Liver (tissue), 9 donors: Measurements from ENCODE around the gene LY86. TPM values are rescaled to one million over a fixed set of nuclear protein-coding genes. Genes with fewer than 3 reads are reported as not detected.
A peak's percentile ranks its signal among the peaks of the same experiment; 100 is the strongest.

Experiments
- DNase-seq: peaks from one replicate; pipeline ENCODE4 v3.0.0-alpha.2; 2017; ENCODE audit warnings: low spot score
- H3K27ac ChIP-seq, 2 donors: one replicate each; pipeline ENCODE4 v1.7.0; 2013; ENCODE audit warnings: inconsistent platforms in 2 of 2, low read length in 2 of 2, control low read depth in 1 of 2, low read depth in 1 of 2, mild to moderate bottlenecking in 1 of 2
- H3K27me3 ChIP-seq, 4 donors: one replicate each; pipeline versions ENCODE4 v1.6.1 to v1.7.0; 2013; ENCODE audit warnings: low read length in 3 of 4, inconsistent platforms in 1 of 4, mild to moderate bottlenecking in 1 of 4, moderate library complexity in 1 of 4; ENCODE audit not compliant: control insufficient read depth in 4 of 4, insufficient read depth in 4 of 4
- H3K36me3 ChIP-seq, 4 donors: one replicate each; pipeline versions ENCODE4 v1.6.1 to v1.7.0; 2013; ENCODE audit warnings: low read length in 3 of 4, mild to moderate bottlenecking in 3 of 4, low read depth in 1 of 4, moderate library complexity in 1 of 4; ENCODE audit not compliant: control insufficient read depth in 4 of 4, insufficient read depth in 3 of 4
- H3K4me1 ChIP-seq, 4 donors: one replicate each; pipeline versions ENCODE4 v1.6.1 to v1.7.0; 2013; ENCODE audit warnings: low read length in 3 of 4, mild to moderate bottlenecking in 3 of 4, moderate library complexity in 1 of 4; ENCODE audit not compliant: control insufficient read depth in 4 of 4, insufficient read depth in 4 of 4
- H3K4me3 ChIP-seq, 3 donors: one replicate each; pipeline versions ENCODE4 v1.6.1 to v1.7.0; 2013; ENCODE audit warnings: low read length in 3 of 3, control low read depth in 1 of 3, low read depth in 1 of 3, mild to moderate bottlenecking in 1 of 3
- H3K9ac ChIP-seq, 2 donors: one replicate each; pipeline ENCODE4 v1.7.0; 2013; ENCODE audit warnings: low read length in 2 of 2, mild to moderate bottlenecking in 2 of 2, moderate library complexity in 2 of 2, control low read depth in 1 of 2, low read depth in 1 of 2
- H3K9me3 ChIP-seq, 4 donors: one replicate each; pipeline versions ENCODE4 v1.6.1 to v1.7.0; 2013; ENCODE audit warnings: low read length in 3 of 4; ENCODE audit not compliant: control insufficient read depth in 4 of 4
- EGR1 ChIP-seq, 2 donors: IDR thresholded peaks; 2 replicates each; pipeline ENCODE4 v1.6.1; 2016 to 2018; ENCODE audit warnings: antibody characterized with exemption in 2 of 2, low read depth in 2 of 2
- FOXA1 ChIP-seq: IDR thresholded peaks from 2 replicates; pipeline ENCODE4 v1.6.1; 2016; ENCODE audit warnings: antibody characterized with exemption
- FOXA2 ChIP-seq: IDR thresholded peaks from 2 replicates; pipeline ENCODE4 v1.6.1; 2016; ENCODE audit warnings: antibody characterized with exemption
- HNF4A ChIP-seq, 2 donors: conservative IDR thresholded peaks; 2 replicates each; pipeline ENCODE4 v1.6.1; 2016; ENCODE audit warnings: antibody characterized with exemption in 2 of 2, mild to moderate bottlenecking in 2 of 2
- HNF4G ChIP-seq: IDR thresholded peaks from 2 replicates; pipeline ENCODE4 v1.6.1; 2016; ENCODE audit warnings: antibody characterized with exemption
- JUND ChIP-seq, 2 donors: IDR thresholded peaks; 2 replicates each; pipeline ENCODE4 v1.6.1; 2016; ENCODE audit warnings: antibody characterized with exemption in 2 of 2
- NR2F2 ChIP-seq: IDR thresholded peaks from 2 replicates; pipeline ENCODE4 v1.6.1; 2016; ENCODE audit warnings: antibody characterized with exemption
- RAD21 ChIP-seq, 2 donors: IDR thresholded peaks; 2 replicates each; pipeline ENCODE4 v1.6.1; 2016; ENCODE audit warnings: antibody characterized with exemption in 2 of 2, mild to moderate bottlenecking in 2 of 2
- RXRA ChIP-seq, 2 donors: IDR thresholded peaks; 2 replicates each; pipeline ENCODE4 v1.6.1; 2017 to 2018; ENCODE audit warnings: antibody characterized with exemption in 2 of 2, mild to moderate bottlenecking in 1 of 2
- SP1 ChIP-seq: IDR thresholded peaks from 2 replicates; pipeline ENCODE4 v1.6.1; 2018; ENCODE audit warnings: antibody characterized with exemption, mild to moderate bottlenecking
- YY1 ChIP-seq: IDR thresholded peaks from 2 replicates; pipeline ENCODE4 v1.6.1; 2016; ENCODE audit warnings: antibody characterized with exemption, mild to moderate bottlenecking
- WGBS: extraction: QIAGEN DNeasy Blood & Tissue Kit; methylation state at CpG from one replicate; pipeline ENCODE4 v1.1.7; 2013; 5-methylcytosine and 5-hydroxymethylcytosine counted together
- polyA plus RNA-seq, 2 donors: library from polyadenylated mRNA; stranded (reverse) in 1 of 2; unstranded in 1 of 2; fragments of 200-250 nt in 1 of 2; fragments of >200 nt in 1 of 2; fragmentation: Nextera tagmentation in 1 of 2; extraction: Ambion mirVana in 1 of 2; gene quantifications; one replicate each; pipeline versions ENCODE4 v1.2.1 to v1.2.3, GENCODE V29; 2013 to 2015
- total RNA-seq, 2 donors: library from RNA; depleted of rRNA; stranded (reverse); fragments of >200 nt; gene quantifications; one replicate each; pipeline ENCODE4 v1.2.3, GENCODE V29; 2014
- TF ChIP-seq, protein P1 (sequence below): fragments of 150-350 bp; IDR thresholded peaks from 2 replicates; pipeline ENCODE4 v1.5.1; 2017; ENCODE audit warnings: improper control_type of control experiment, low read depth, low read length; ENCODE audit not compliant: missing input control
- TF ChIP-seq, protein P2 (sequence below): IDR thresholded peaks from 2 replicates; pipeline ENCODE4 v1.6.1; 2016; ENCODE audit warnings: antibody characterized with exemption
- TF ChIP-seq, protein P3 (sequence below): IDR thresholded peaks from 2 replicates; pipeline ENCODE4 v1.6.1; 2016; ENCODE audit warnings: antibody characterized with exemption
- TF ChIP-seq, protein P4 (sequence below): IDR thresholded peaks from 2 replicates; pipeline ENCODE4 v1.6.1; 2016; ENCODE audit warnings: antibody characterized with exemption, mild to moderate bottlenecking
- TF ChIP-seq, protein P5 (sequence below): IDR thresholded peaks from 2 replicates; pipeline ENCODE4 v1.6.1; 2016; ENCODE audit warnings: antibody characterized with exemption
- donor health status: healthy.
- donor health status: healthy.
- donor health status: healthy.
- donor health status: healthy.
- donor health status: healthy.

Gene LY86
- total and polyA plus RNA-seq, 4 donors: 1.4 to 7.8 (median 3.7) TPM

DNA sequence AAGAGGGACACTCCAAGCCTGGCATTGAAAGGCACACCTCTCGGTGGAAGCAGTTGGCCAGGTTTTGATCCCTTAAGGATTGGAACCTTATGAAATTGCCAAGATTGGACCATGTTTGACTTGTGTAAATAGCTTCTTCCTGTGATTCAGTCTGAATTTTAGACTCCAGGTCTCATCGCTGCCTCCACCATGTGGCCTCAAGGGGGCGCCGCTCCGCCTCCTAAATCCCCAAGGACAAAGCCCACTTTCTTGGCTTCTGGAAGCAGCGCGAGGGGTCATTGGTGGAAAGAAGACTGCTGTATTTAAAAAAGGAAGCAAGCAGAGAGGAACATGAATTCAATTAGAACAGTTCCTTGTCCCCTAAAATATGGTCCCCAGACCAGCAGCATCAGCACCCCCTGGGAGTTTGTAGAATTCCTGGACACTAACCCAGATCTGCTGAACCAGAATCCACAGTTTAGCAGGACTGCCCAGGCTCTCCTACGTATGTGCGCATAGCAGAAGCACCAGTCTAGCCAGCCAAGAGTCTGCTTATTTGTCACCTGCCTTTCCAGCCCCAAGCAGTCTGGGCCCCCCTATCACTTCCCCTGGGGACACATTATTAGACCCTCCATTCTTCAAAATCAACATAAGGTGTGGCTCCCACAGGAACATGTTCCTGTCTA is 108.5 kb downstream of the LY86 start:
- no peak overlapping the region for H3K4me3 ChIP-seq
- no peaks in the 10 kb centered on the region for H3K9me3 ChIP-seq
- H3K9ac ChIP-seq: no peak overlapping the region
- no peaks in the 10 kb centered on the region for H3K36me3 ChIP-seq
- TF ChIP-seq, protein P1, sequence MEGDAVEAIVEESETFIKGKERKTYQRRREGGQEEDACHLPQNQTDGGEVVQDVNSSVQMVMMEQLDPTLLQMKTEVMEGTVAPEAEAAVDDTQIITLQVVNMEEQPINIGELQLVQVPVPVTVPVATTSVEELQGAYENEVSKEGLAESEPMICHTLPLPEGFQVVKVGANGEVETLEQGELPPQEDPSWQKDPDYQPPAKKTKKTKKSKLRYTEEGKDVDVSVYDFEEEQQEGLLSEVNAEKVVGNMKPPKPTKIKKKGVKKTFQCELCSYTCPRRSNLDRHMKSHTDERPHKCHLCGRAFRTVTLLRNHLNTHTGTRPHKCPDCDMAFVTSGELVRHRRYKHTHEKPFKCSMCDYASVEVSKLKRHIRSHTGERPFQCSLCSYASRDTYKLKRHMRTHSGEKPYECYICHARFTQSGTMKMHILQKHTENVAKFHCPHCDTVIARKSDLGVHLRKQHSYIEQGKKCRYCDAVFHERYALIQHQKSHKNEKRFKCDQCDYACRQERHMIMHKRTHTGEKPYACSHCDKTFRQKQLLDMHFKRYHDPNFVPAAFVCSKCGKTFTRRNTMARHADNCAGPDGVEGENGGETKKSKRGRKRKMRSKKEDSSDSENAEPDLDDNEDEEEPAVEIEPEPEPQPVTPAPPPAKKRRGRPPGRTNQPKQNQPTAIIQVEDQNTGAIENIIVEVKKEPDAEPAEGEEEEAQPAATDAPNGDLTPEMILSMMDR: peak; percentile 62
- TF ChIP-seq, protein P2, sequence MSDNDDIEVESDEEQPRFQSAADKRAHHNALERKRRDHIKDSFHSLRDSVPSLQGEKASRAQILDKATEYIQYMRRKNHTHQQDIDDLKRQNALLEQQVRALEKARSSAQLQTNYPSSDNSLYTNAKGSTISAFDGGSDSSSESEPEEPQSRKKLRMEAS: no peak
- TF ChIP-seq RAD21 (IDR thresholded peaks at IDR 0.05) (peak; percentile 76 to 85), SP1 (no peak), FOXA2 (peak; percentile 36)
- peaks cover 0 to 5% (median 2%) of the 10 kb centered on the region in 4 donors for H3K4me1 ChIP-seq
- no peaks in the 10 kb centered on the region for H3K27me3 ChIP-seq
- WGBS: 38% methylated on average over 9 of the region's 9 CpGs
- H3K27ac ChIP-seq: no peak overlapping the region
- peak; percentile 80 for DNase-seq

DNA sequence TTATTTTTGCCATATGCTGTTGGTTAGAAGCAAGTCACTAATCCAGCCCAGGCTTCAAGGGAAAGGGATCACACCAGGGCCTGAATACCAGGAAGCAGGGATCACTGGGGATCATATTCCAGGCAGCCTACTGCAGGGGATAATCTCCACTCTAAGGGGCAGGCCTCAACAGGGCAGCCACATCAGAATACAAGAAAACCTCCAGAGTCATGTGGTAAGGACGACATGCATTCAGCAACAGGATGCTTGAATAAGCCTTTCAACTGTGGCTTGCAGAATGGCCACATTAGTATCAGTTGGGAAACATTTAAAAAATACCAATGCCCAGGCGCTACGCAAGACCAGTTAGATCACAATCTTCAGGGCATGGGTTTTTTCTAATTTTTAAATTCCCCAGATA is 109.1 kb downstream of the LY86 start:
- H3K4me3 ChIP-seq: no peak overlapping the region
- TF ChIP-seq RXRA (IDR thresholded peaks at IDR 0.05): no peak
- TF ChIP-seq, protein P3, sequence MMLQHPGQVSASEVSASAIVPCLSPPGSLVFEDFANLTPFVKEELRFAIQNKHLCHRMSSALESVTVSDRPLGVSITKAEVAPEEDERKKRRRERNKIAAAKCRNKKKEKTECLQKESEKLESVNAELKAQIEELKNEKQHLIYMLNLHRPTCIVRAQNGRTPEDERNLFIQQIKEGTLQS: no peak
- TF ChIP-seq JUND (IDR thresholded peaks at IDR 0.05): no peak
- TF ChIP-seq, protein P2: no peak
- no peak for TF ChIP-seq RAD21 (IDR thresholded peaks at IDR 0.05)
- no peak for TF ChIP-seq NR2F2
- TF ChIP-seq, protein P4, sequence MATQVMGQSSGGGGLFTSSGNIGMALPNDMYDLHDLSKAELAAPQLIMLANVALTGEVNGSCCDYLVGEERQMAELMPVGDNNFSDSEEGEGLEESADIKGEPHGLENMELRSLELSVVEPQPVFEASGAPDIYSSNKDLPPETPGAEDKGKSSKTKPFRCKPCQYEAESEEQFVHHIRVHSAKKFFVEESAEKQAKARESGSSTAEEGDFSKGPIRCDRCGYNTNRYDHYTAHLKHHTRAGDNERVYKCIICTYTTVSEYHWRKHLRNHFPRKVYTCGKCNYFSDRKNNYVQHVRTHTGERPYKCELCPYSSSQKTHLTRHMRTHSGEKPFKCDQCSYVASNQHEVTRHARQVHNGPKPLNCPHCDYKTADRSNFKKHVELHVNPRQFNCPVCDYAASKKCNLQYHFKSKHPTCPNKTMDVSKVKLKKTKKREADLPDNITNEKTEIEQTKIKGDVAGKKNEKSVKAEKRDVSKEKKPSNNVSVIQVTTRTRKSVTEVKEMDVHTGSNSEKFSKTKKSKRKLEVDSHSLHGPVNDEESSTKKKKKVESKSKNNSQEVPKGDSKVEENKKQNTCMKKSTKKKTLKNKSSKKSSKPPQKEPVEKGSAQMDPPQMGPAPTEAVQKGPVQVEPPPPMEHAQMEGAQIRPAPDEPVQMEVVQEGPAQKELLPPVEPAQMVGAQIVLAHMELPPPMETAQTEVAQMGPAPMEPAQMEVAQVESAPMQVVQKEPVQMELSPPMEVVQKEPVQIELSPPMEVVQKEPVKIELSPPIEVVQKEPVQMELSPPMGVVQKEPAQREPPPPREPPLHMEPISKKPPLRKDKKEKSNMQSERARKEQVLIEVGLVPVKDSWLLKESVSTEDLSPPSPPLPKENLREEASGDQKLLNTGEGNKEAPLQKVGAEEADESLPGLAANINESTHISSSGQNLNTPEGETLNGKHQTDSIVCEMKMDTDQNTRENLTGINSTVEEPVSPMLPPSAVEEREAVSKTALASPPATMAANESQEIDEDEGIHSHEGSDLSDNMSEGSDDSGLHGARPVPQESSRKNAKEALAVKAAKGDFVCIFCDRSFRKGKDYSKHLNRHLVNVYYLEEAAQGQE: no peak
- no peak for TF ChIP-seq EGR1 (IDR thresholded peaks at IDR 0.05; ENCODE audit: low read depth in 2 of 2)
- TF ChIP-seq YY1: no peak
- no peak for TF ChIP-seq FOXA1
- TF ChIP-seq, protein P1: no peak
- TF ChIP-seq HNF4A (conservative IDR thresholded peaks at IDR 0.05): no peak
- TF ChIP-seq, protein P5, sequence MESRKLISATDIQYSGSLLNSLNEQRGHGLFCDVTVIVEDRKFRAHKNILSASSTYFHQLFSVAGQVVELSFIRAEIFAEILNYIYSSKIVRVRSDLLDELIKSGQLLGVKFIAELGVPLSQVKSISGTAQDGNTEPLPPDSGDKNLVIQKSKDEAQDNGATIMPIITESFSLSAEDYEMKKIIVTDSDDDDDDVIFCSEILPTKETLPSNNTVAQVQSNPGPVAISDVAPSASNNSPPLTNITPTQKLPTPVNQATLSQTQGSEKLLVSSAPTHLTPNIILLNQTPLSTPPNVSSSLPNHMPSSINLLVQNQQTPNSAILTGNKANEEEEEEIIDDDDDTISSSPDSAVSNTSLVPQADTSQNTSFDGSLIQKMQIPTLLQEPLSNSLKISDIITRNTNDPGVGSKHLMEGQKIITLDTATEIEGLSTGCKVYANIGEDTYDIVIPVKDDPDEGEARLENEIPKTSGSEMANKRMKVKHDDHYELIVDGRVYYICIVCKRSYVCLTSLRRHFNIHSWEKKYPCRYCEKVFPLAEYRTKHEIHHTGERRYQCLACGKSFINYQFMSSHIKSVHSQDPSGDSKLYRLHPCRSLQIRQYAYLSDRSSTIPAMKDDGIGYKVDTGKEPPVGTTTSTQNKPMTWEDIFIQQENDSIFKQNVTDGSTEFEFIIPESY: no peak
- no peak for TF ChIP-seq HNF4G
- no peak for TF ChIP-seq FOXA2
- DNase-seq: no peak
- 87% methylated on average over 3 of the region's 3 CpGs for WGBS
- H3K27ac ChIP-seq: no peak overlapping the region
- H3K9me3 ChIP-seq: no peaks in the 10 kb centered on the region
- no peak overlapping the region for H3K9ac ChIP-seq
- H3K36me3 ChIP-seq: no peaks in the 10 kb centered on the region
- no peaks in the 10 kb centered on the region for H3K27me3 ChIP-seq
- peaks cover 0 to 5% (median 2%) of the 10 kb centered on the region in 4 donors for H3K4me1 ChIP-seq
